GM18867 (cell line): ENCODE measurements around the gene ROBO1.

Experiments used
- ATAC-seq: cut with Tn5 transposase; IDR thresholded peaks from one replicate; pipeline ENCODE4 v1.9.1; 2021; ENCODE audit warnings: mild to moderate bottlenecking, moderate library complexity; ENCODE audit not compliant: unreplicated experiment

Gene ROBO1

DNA sequence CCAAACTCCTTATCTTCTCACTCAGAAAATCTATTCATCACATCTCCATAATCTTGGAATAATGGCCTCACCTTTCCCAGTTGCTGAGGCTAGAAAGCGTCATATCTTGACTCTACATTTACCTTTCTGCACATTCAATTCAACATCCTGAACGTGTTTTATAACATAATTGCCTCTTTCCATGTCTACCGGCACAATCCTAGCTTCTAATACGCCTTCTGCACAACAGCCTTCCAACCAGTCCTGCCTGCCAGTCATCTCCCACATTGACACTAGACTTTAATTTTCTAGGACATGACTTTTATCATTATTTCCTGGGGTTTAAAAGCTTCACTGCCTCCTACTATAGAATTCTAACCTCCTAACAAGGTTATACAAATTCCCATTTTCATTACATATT, 906.6 kb downstream of the ROBO1 start:
- no peak for ATAC-seq

DNA sequence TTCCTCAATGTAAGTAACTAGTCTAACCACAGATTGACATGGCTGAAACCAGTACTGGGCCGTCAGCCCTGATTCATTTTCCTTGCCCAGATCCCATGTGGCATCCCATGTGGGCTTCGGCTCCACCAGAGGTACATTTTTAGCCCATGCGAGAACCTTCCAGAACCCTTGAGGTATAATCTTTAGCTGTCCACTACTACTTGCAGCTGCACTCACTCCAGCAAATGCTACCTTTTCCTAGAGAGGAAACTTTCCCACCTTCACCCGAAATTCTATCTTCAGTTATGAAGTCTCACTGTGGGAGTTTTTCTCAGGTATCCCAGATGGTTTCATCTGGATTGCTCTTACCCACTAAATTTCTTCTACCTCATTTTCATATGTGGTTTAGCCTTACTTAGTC, 907.2 kb downstream of the ROBO1 start:
- ATAC-seq, result no peak

DNA sequence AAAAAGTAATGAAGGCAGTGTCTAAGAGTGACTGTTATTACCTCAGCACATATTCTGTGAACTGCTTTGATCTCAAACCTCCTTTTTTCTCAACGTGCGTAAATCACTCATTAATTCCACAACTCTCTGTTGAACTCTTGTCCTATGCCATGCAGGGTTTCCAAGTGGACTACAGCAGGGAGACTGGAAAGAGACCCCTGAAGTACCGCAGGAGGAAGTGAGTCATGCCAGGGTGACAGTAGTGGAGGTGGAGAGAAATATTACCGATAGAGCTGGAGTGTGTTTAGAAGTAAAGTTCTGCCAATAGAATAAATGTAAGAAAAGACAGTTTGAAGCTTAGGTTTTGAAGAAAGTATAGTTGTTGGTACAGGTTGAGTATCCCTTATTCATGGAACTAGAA, 908.9 kb downstream of the ROBO1 start:
- no peak for ATAC-seq

DNA sequence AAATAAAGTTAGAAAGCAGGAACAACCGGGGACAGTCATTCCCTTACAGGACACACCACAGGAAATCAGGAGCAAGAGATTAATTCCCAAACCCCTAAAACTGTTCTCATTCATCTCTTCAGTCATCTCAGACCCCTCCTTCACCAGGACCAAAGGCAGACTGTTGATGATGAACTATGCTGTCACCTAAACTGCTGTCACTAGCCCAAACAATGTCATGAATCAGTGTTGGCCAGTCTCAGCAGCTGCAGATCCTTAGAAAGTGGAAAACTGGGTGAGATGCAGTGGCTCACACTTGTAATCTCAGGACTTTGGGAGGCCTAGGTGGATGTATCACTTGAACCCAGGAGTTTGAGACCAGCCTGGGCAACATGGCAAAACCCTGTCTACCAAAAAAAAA, 909.6 kb downstream of the ROBO1 start:
- ATAC-seq, result no peak

DNA sequence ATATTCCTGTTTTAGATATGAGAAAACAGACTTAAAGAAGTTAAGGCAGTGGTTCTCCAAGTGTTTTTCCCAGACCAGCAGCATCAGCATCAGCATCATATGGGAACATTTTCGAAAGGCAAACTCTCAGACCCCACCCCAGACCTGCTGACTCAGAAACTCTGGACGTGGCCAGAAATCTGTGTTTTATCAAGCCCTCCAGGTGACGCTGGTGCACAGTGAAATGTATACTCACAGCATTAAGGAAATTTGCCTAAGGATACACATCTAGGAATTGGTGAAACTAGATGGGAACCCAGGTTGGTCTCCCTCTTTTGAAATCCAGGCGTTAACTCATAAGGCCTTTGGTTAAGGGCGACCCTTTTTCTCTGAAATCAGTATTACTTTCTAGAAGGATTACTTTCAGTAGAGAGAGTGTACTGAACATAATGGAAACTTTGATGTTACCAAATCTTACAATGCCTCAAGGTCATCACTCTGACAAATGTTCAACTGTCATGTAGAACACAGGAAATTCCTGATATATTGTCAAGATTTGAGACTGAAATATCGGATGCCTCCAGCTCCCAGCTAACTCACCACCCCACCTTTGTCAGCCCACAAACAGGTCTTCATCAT, 910.2 kb downstream of the ROBO1 start:
- no peak for ATAC-seq

DNA sequence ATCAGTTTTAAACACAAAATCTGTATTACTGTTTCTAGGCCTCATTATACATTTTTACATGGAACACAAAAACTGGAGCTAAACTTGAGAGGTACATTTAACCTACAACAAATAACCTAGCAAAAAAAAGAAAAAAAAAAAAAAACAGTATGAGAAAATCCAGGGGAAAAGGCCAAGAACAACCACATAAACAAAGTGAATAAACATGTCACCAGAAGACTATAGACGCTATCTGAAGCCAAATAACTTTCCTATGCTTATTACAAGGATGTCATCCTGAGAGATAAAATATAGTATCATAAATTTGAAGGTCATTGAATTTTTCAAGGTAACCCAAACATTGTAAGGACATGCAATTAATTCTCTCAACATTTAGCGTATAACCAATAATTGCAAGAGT, 911.6 kb downstream of the ROBO1 start:
- ATAC-seq, result no peak

DNA sequence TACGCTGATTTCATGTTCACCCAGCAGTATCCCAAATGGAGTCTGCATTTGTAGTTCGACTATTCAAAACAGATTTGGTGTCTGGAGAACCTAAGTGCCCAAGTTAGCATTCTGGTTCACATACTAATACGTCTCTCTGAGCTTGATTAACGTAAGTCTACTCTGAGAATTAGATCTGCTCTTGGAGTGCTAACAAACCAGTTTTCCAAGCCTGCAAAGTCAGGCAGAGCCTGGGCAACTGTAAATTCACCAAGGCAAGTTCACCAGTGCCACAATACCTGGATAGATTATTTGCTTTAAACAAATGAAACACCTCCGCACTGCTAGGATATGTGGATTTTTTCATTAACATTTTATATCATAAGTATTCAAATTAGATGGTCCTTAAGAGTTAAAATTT, 912.6 kb downstream of the ROBO1 start:
- no peak for ATAC-seq

DNA sequence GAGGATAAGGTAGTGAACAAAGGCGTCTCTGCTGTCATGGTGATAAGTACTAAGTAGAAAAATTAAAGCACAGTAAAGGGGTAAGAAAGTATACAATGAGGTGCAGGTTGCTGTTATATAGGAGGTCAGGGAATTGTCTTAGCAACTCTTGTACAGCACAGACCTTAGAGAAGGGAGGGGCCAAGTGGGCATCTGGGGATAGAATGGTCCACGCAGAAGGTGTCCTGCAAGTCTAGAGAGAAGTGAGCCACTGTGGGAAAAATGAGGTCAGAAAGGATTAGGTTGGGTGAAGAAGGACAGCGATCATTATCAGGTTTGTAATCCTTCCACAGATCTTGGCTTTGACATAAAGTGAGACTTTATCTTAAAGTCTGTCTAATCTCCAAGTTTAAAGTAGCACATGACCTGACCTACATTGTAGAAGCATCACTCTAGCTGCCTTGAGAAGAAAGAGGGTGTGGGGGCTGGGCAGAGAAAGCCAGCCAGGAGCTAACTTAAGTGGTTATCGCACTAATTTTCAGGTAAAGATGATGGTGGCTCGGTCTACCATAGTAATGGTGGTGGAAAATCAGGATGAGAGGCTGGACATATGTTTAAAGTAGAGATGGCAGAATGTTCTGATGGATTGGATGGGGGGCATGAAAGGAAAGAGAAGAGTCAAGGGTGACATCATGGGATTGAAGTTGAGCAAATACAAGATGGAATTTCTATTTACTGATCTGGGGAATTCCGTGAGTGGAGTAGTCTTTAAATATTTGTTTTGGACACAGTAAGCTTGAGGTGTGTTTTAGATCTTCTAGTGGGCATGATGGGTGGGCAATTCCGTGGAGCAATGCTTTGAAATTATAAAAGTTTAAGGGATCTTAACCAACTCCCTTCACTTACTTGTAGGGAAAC, 919.2 kb downstream of the ROBO1 start:
- ATAC-seq, result no peak

DNA sequence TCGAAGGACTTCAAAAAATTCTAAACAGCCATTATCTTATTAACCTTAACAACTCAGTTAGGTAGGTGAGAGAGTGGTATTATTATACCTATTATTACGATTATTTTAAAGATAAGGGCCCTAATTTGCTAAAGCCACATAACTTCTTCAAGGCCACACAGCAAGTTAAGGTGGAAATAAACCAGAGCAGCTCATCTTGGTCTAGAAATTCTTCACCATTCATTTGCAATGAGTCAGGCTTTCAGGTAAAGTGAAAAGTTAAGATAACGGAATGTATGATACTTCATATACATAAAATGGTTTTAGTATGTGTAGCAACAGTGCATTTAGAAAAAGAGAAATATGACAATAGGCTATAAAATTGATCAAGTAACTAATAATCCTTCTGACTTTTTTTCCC, 920.2 kb downstream of the ROBO1 start:
- ATAC-seq, result no peak

DNA sequence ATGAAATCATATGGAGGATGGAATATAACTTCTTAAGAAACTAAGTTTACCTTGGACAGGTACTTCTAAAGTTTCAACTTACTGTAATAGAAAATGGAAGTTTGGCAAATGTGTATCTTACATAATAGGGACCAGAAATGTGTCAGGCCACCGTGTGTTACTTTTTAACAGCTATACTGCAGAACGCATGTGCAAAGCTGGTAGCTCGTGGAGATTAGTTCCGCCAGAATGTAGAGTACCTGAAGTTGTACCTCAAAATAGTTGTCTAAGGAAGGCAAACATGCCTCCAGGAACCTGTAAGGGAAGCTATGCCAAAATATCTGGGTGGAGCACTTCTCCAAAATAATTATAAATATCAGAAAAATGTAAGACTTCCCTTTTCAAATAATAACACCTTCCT, 920.6 kb downstream of the ROBO1 start:
- no peak for ATAC-seq

DNA sequence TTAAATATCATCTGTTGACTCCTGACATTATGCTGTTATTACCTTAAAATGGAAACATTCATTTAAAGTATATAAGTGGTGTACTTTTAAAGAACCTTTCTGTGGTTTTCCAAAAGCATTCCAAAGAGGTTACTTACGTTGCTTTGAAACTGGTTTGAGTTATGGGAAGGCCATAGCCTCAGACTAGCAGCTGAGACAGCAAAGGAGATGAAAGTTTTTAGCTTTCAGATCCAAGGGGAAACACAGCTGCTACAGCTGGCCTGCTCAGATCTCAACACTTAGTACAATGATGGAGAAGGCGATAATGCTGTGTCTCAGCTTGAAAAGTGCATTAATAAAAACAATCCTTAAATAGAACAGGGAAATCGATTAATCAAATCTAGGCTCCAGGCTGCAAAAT, 921.1 kb downstream of the ROBO1 start:
- no peak for ATAC-seq

DNA sequence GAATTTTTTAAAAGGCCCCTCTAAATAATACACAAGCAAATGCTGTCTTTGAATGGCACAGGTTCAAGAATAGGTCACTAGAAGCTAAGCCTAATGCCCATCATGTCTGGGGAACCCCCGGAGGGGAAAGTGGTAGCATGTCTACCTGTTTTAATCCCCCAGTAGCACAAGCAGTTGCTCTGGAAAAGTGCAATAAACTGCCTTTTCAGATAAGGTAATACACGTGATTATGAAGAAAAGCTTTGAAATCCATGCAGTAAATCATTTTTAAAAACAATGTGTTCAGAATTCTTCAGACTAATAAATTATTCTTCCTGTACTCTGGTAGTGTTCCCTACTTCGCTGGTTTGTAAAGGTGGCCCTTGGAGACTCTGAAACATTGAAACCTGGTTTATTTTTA, 922.2 kb downstream of the ROBO1 start:
- no peak for ATAC-seq

DNA sequence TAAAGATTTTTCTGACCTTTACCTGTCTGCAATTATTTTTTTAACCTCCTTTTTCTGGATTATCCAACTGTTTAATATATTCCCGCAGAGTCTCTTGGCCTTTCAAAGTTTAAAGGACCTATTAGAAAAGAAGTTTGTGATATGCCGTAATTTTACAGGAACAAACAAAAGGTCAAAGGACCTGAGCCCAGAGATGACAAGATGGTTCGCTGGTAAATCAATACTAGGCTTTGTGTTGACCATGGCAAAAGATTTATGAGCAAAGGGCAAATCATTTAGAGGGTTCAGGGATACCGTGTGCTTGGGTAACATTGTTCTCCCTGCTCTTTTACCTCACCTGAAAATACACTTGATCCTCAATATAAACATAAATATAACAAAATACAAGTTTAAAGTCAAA, 923.5 kb downstream of the ROBO1 start:
- ATAC-seq, result no peak

DNA sequence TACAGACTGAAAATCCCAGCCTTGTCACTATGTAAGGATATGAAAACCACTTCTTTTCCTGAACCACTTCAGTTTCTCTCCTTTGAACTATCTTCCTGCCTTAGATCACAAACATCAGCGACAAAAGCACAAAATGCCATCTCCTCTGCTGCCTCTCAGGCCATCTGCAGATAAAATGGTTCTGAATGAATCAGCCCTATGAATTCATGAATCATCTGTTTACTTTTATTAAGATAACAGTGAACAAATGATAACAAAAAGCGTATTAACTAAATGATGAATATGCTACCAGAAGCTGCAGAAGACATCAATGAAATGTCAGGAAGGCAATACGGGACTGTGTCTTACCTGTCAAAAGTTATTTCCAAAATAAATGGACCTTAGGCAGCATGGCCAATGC, 928.1 kb downstream of the ROBO1 start:
- ATAC-seq, result no peak

DNA sequence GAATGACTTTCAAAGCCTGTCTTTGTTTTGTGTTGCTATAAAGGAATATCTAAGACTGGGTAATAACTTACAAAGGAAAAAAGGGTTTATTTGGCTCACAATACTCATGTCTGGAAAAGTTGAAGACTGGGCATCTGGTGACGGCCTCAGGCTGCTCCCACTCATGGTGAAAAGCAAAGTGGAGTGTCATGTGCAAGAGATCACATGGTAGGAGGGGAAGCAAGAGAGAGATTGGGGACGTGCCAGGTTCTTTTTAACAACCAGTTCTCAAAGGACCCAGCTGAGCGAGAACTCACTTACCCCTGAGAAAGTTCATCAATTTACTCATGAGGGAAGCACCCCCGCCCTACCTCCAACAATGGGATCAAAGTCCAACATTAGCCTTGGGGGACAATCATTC, 929.4 kb downstream of the ROBO1 start:
- ATAC-seq, result no peak

DNA sequence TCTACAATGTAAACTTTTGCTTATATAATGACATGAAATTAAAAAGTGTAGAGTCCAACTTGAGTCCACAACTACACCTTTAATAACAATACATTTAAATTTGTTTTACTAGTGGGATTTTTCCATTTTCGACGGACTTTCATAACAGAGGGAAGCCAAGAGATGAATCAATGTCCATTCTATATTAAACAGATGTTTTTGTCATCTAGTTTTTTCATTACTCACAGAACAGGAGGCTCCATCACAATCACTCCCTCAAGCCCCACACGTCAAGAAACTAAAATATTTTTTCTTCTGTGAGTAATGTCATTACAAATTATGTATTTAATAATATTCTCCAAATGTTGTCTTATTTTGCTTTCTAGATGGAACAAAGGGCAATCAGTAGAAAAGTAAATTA, 932.9 kb downstream of the ROBO1 start:
- no peak for ATAC-seq

DNA sequence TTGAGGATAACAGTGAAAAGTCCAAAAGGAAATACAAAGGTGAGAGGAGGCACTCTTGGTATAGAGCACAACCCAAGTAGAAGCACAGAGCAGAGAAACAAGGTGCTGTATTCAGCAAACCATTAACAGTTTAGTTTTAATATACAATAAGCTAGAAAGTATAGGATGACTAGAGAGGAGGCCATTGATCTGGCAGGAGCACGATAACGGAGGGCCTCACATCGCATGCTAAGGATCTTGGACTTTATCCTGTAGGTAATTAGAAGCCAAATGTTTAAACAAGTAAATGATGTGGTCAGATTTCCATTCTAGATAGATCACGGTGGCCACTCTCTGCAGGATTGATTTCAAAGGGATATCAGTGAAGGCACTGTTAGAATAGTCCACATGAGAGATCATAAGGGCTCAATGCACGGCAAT, 935.0 kb downstream of the ROBO1 start:
- no peak for ATAC-seq

DNA sequence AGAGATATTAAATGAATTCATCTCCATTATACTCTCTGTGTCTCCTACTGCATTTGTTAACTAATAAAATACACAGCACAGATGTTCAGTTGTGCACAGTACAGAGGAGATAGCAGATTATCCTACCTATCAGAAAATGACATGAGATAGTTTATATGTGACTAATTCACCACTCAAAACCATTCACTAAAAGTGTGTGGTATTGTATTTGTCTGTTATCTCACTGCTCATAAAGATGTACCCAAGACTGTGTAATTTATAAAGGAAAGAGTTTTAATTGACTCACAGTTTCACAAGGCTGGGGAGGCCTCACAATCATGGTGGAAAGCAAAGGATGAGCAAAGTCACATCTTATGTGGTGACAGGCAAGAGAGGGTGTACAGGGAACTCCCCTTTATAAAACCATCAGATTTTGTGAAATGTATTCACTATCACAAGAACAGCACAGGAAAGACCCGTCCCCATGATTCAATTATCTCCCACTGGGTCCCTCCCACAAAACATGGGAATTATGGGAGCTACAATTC, 936.3 kb downstream of the ROBO1 start:
- no peak for ATAC-seq

DNA sequence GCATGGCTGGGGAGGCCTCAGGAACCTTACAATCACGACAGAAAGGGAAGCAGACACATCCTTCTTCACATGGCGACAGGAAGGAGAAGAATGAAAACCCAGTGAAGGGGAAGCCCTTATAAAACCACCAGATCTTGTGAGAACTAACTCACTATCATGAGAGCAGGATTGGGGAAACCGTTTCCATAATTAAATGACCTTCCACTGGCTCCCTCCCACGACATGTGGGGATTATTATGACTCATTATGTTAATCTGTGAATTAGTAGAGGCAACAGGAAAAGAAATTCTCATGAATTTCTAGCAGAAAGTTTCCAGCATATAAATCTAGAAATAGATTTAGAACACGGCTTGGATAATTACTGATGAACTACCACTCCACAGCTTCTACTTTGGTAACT, 937.3 kb downstream of the ROBO1 start:
- no peak for ATAC-seq

DNA sequence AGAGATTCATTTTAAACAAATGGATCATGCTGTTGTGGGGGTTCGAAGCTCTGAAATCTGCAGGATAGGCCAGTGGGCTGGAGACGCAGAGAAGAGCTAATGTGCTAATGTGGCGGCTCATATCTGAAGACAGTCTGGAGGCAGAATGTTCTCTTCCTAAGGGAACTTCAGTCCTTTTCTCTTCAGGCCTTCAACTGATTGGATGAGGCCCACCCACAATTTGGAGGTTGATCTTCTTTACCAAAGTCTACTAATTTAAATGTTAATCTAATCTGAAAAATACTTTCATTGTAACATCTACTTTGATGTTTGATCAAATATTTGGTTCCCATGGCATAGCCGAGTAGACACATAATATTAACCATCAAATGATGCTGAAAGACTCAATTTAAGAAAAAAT, 940.2 kb downstream of the ROBO1 start:
- no peak for ATAC-seq

DNA sequence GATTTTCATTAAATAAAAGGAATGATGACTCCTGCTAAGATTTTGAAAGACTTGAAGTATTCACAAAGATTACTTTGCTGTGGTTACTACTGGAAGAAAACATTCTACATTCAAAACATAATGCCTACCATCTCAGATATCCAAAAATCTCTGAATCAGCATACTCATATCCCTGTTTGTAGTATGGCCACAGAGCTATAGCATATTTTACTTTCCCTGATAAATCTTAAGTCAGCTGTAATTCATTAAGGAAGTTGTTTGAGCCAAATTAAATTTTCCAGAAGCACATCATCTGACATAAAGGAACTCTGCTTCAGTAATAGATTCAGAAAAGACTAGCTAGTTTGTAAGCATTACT, 942.0 kb downstream of the ROBO1 start:
- ATAC-seq, result no peak

DNA sequence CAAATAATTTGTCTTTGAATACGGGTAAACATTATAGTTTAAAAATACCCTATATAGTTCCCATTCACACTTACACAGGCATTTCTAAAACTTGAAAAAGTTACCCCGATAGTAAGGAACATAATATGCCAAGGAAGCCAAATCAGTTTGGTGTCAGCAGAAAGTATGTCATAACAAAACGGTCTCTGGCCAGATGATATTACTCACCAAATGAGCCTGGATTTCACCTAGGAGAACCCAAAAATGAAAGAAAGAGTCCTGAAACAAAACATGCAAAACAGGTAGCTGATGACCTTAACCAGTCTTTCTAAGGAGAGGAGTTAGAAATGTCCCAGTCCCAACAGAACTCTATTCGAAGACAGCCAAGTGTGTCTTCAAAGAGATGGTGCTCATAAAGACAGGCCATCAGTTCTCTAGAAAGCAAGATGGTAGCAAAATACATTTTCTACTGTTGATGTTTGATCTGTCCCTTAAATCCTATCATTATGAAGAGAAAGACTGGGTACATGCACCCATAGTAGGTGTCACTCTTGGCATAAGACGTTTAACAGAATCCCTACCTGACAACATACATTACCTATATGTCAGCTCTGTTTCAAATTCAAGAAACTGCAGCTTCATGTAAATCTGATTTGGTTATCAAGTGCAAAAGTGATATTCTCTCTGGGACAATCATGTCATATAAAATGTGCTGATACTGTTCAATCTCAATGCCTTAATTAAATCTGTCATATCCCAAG, 942.5 kb downstream of the ROBO1 start:
- no peak for ATAC-seq
